ACC112 (cell line): ENCODE measurements around the gene SIPA1L3.

Experiments
- H2AFZ ChIP-seq: fragments of 200-600 bp; sonication (generic); one replicate; pipeline ENCODE4 v1.6.0; 2017; ENCODE audit warnings: antibody characterized with exemption, low read length; ENCODE audit not compliant: unreplicated experiment
- H3K27ac ChIP-seq: fragments of 200-600 bp; sonication (generic); 2 replicates; pipeline ENCODE4 v1.5.1; 2014; ENCODE audit warnings: low read depth, mild to moderate bottlenecking, antibody characterized with exemption, low read length, moderate library complexity
- H3K27me3 ChIP-seq: fragments of 200-600 bp; sonication (generic); 2 replicates; pipeline ENCODE4 v1.6.1; 2014; ENCODE audit warnings: mild to moderate bottlenecking, antibody characterized with exemption, low read length, moderate library complexity, mixed read lengths; ENCODE audit not compliant: insufficient read depth
- H3K36me3 ChIP-seq: fragments of 200-600 bp; sonication (generic); 2 replicates; pipeline ENCODE4 v1.6.1; 2016; ENCODE audit warnings: mild to moderate bottlenecking, antibody characterized with exemption, low read length, moderate library complexity, mixed read lengths; ENCODE audit not compliant: insufficient read depth
- H3K4me1 ChIP-seq: fragments of 200-600 bp; sonication (generic); one replicate; pipeline ENCODE4 v1.6.1; 2016; ENCODE audit warnings: low read length, mixed read lengths; ENCODE audit not compliant: insufficient read depth, unreplicated experiment, control insufficient read depth
- H3K4me3 ChIP-seq: fragments of 200-600 bp; sonication (generic); 2 replicates; pipeline ENCODE4 v1.5.1; 2014; ENCODE audit warnings: mild to moderate bottlenecking, low read depth, low read length
- H3K79me2 ChIP-seq: fragments of 200-600 bp; sonication (generic); one replicate; pipeline ENCODE4 v1.6.0; 2016; ENCODE audit warnings: low read length; ENCODE audit not compliant: control insufficient read depth, unreplicated experiment, insufficient read depth

The SIPA1L3 gene

DNA sequence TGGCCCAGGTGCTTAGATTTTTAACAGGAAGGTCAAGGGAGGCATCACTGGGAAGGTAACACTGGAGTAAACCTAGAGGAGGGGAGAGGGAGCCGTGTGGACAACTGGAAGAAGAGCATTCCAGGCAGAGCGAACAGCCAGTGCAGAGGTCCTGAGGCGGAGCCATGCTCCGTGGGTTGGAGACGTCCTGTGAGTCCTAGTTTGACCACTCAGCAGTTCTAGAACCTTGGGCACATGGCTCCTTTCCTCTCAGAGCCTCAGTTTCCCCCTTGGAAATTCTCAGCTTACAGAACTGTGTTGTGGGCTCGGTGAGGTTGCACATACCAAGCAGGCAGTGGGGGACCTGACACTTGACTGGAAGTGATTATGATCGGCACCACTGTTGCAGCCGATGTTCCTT is 186.1 kb downstream of the SIPA1L3 start:
- Histone ChIP-seq H3K79me2 (no peaks in the 10 kb centered on the region), H3K27ac (no peak overlapping the region), H3K27me3 (no peaks in the 10 kb centered on the region), H3K4me3 (no peak overlapping the region), H3K36me3 (0 out of 2 replicates have a peak, but pooled peaks cover 5% of the 10 kb centered on the region), H2AFZ (no peak overlapping the region), H3K4me1 (no peaks in the 10 kb centered on the region)

- H3K4me3 ChIP-seq, result no peak overlapping the region
- no peak overlapping the region for H2AFZ ChIP-seq
- H3K4me1 ChIP-seq, result no peaks in the 10 kb centered on the region
- H3K36me3 ChIP-seq, result 0 out of 2 replicates have a peak, but pooled peaks cover 5% of the 10 kb centered on the region
- H3K27me3 ChIP-seq, result no peaks in the 10 kb centered on the region
- H3K27ac ChIP-seq, result no peak overlapping the region
- H3K79me2 ChIP-seq, result no peaks in the 10 kb centered on the region
These were observed 186.6 kb downstream of the SIPA1L3 start for GRCh38 chr19:38093587-38093986.

DNA sequence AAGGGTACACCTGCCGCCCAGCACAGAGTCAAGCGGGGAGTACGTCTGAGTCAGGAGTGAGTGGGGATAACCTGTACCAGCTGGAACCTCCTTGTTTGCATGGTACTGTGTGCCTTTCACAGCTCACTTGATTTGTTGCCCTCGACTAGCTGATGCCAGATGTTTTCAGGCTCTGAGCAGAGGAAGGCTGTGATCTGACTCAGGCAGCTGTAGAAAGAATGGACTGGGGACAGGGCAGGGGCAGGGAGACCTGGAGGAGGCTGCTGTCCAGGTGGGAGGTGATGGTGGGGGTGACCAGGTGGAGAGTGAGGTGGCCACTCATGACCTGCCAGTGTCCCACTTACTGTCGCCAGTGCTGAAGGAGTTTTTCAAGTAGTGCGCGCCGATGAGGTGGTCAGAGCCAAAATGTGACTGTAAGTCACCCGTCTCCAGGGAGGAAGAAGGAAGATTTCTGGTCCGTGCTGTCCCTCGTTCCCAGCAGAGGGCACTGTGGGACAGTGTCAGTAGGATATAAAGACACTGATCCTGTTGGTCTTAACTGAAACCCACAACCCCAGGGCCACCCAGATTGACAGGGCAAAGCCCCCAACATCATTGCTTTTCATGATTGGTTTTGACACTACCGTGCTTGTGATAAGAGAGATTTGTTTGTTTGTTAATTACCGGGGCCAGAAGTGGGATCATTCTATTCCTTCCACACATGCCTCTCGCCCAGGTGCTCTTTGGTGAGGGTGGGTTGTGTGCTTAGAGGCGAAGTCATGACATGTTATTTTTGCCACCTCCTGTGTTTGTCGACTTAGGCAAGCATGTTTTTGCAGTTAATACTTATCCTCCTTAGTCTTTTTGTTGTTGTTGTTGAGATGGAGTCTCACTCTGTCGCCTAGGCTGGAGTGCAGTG is 188.7 kb downstream of the SIPA1L3 start:
- no peaks in the 10 kb centered on the region for H3K4me1 ChIP-seq
- no peak overlapping the region for H3K27ac ChIP-seq
- no peaks in the 10 kb centered on the region for H3K27me3 ChIP-seq
- H3K36me3 ChIP-seq, result peaks cover 16% of the 10 kb centered on the region
- no peaks in the 10 kb centered on the region for H3K79me2 ChIP-seq
- no peak overlapping the region for H2AFZ ChIP-seq
- no peak overlapping the region for H3K4me3 ChIP-seq

DNA sequence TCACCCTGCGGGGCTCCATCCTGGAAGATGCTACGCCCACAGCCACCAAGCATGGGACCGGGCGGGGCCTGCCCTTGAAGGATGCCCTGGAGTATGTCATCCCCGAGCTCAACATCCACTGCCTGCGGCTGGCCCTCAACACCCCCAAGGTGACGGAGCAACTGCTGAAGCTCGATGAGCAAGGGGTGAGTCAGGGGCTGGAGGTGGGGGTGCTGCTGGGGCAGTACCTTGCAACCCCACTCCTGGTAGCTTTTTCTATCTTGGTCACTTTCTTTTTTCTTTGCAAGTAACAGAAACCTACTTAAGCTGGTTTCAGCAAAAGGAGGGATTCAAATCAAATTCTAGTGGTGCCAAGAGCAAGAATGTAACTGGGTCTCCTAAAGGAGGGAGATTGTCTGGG is 193.0 kb downstream of the SIPA1L3 start:
- Histone ChIP-seq H3K27me3 (no peaks in the 10 kb centered on the region), H3K79me2 (no peaks in the 10 kb centered on the region), H3K36me3 (peaks cover 16% of the 10 kb centered on the region), H3K4me1 (no peaks in the 10 kb centered on the region), H2AFZ (no peak overlapping the region), H3K27ac (no peak overlapping the region), H3K4me3 (no peak overlapping the region)

DNA sequence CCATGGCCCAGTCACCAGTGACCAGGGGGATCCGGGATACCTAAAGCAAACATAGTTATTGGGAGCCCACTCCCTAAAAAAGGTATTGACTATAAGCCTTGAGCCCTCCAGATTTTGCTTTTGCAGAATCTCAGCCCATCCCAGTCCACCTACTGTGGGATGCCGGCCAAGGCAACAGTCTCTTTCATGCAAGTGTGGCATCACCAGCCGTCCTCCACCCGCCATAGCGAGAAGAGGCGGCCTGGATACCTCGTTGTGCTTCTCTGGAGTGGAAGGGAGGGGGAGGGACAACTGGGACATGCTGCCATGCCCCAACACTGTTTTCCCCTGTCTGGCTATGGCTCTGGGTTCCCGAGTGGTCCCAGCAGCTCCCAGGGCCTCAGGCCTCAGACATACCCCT is 193.6 kb downstream of the SIPA1L3 start:
- Histone ChIP-seq H2AFZ (no peak overlapping the region), H3K4me3 (no peak overlapping the region), H3K36me3 (peaks cover 16% of the 10 kb centered on the region)

DNA sequence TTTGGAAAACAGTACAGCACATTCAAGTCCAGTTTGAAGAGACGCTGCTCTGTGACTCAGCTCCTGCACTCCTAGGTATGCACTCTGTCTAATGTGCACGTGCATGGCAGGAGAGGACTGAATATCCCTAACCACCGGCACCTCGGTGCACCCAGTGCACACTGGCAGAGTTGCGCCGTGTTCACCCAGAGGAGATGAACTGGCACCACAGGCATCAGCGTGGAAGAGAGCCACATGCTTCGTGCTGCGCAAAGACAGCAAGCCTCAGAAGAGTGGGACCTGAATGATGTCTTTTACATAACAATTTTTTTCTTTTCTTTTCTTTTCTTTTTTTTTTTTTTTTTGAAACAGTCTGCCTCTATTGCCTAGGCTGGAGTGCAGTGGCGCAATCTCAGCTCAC is 194.7 kb downstream of the SIPA1L3 start:
- no peak overlapping the region for H2AFZ ChIP-seq
- H3K4me1 ChIP-seq, result no peaks in the 10 kb centered on the region
- H3K27ac ChIP-seq, result no peak overlapping the region
- no peaks in the 10 kb centered on the region for H3K79me2 ChIP-seq
- no peak overlapping the region for H3K4me3 ChIP-seq
- peaks cover 16% of the 10 kb centered on the region for H3K36me3 ChIP-seq
- H3K27me3 ChIP-seq, result no peaks in the 10 kb centered on the region

More for the DNA sequence above, 193.6 kb downstream of the SIPA1L3 start:
- H3K27ac ChIP-seq, result no peak overlapping the region
- H3K79me2 ChIP-seq, result no peaks in the 10 kb centered on the region
- H3K27me3 ChIP-seq, result no peaks in the 10 kb centered on the region
- H3K4me1 ChIP-seq, result no peaks in the 10 kb centered on the region

GRCh38 chr19:38105574-38105973 is 198.6 kb downstream of the SIPA1L3 start:
- Histone ChIP-seq H3K27me3 (no peaks in the 10 kb centered on the region), H2AFZ (no peak overlapping the region), H3K4me3 (no peak overlapping the region), H3K79me2 (no peaks in the 10 kb centered on the region), H3K4me1 (no peaks in the 10 kb centered on the region), H3K27ac (no peak overlapping the region), H3K36me3 (no peaks in the 10 kb centered on the region)

GRCh38 chr19:38107129-38107528 is 200.1 kb downstream of the SIPA1L3 start:
- H3K36me3 ChIP-seq, result no peaks in the 10 kb centered on the region
- H3K27me3 ChIP-seq, result no peaks in the 10 kb centered on the region

GRCh38 chr19:38111898-38112297 is 204.9 kb downstream of the SIPA1L3 start:
- Histone ChIP-seq H3K36me3 (no peaks in the 10 kb centered on the region), H3K4me1 (no peaks in the 10 kb centered on the region), H3K27ac (no peak overlapping the region), H3K27me3 (no peaks in the 10 kb centered on the region), H3K4me3 (no peak overlapping the region), H2AFZ (no peak overlapping the region), H3K79me2 (no peaks in the 10 kb centered on the region)

More at GRCh38 chr19:38107129-38107528, 200.1 kb downstream of the SIPA1L3 start:
- H2AFZ ChIP-seq, result no peak overlapping the region
- H3K4me3 ChIP-seq, result no peak overlapping the region
- no peak overlapping the region for H3K27ac ChIP-seq
- no peaks in the 10 kb centered on the region for H3K79me2 ChIP-seq
- H3K4me1 ChIP-seq, result no peaks in the 10 kb centered on the region

GRCh38 chr19:38114651-38115050 is 207.6 kb downstream of the SIPA1L3 start:
- no peaks in the 10 kb centered on the region for H3K27me3 ChIP-seq
- no peak overlapping the region for H3K27ac ChIP-seq
- peaks cover 12% of the 10 kb centered on the region for H3K36me3 ChIP-seq
- no peaks in the 10 kb centered on the region for H3K4me1 ChIP-seq
- H3K4me3 ChIP-seq, result no peak overlapping the region
- H2AFZ ChIP-seq, result no peak overlapping the region
- no peaks in the 10 kb centered on the region for H3K79me2 ChIP-seq

GRCh38 chr19:38115271-38115802 is 208.3 kb downstream of the SIPA1L3 start:
- H3K36me3 ChIP-seq, result peaks cover 16% of the 10 kb centered on the region
- H2AFZ ChIP-seq, result no peak overlapping the region
- no peaks in the 10 kb centered on the region for H3K79me2 ChIP-seq
- no peaks in the 10 kb centered on the region for H3K4me1 ChIP-seq
- no peak overlapping the region for H3K27ac ChIP-seq
- no peaks in the 10 kb centered on the region for H3K27me3 ChIP-seq
- no peak overlapping the region for H3K4me3 ChIP-seq
